Choroid plexus epithelial cell (primary cell): Measurements from ENCODE around the gene PLCH2.

Experiments
- DNase-seq: peaks from one replicate; pipeline ENCODE4 v3.0.0-alpha.2; 2010; ENCODE audit warnings: low read depth
- H3K4me3 ChIP-seq: 2 replicates; pipeline ENCODE4 v1.5.1; 2011; ENCODE audit warnings: low read depth, mild to moderate bottlenecking, control low read depth, low read length, moderate library complexity
- CTCF ChIP-seq: conservative IDR thresholded peaks from 2 replicates; pipeline ENCODE4 v1.5.1; 2011; ENCODE audit warnings: low read depth, mild to moderate bottlenecking, control low read depth, inconsistent platforms, low read length, moderate library complexity

Gene PLCH2

GRCh38 chr1:2433936-2434655, 42.0 kb upstream of the PLCH2 start:
- no peak for TF ChIP-seq CTCF
- no peak overlapping the region for H3K4me3 ChIP-seq
- no peak for DNase-seq

- no peak for TF ChIP-seq CTCF
- no peak for DNase-seq
- H3K4me3 ChIP-seq, result no peak overlapping the region
Observed at GRCh38 chr1:2435091-2435490, 41.0 kb upstream of the PLCH2 start.

DNA sequence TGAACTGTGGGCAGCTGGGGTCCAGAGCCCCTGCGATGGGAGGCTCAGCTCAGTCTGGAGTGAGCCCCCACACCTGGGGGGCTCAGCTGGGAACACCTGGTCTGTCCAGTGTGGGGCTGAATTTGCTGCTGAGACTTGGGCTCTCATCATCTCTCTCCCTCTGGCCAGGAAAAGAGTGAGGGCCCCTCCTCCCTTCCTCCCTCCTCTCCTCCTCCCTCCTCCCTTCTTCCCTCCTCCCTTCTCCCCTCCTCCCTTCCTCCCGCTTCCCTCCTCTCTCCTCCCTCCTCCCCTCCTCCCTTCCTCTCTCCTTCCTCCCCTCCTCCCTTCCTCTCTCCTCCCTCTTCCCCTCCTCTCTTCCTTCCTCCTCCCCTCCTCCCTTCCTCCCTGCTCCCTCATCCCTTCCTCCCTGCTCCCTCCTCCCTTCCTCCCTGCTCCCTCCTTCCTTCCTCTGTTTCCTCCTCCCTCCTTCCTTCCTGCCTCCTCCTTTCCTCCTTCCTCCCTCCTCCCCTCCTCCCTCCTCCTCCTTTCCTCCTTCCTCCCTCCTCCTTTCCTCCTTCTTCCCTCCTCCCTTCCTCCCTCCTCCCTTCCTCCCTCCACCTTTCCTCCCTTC, 40.2 kb upstream of the PLCH2 start:
- no peak overlapping the region for H3K4me3 ChIP-seq
- no peak for TF ChIP-seq CTCF
- DNase-seq, result no peak

DNA sequence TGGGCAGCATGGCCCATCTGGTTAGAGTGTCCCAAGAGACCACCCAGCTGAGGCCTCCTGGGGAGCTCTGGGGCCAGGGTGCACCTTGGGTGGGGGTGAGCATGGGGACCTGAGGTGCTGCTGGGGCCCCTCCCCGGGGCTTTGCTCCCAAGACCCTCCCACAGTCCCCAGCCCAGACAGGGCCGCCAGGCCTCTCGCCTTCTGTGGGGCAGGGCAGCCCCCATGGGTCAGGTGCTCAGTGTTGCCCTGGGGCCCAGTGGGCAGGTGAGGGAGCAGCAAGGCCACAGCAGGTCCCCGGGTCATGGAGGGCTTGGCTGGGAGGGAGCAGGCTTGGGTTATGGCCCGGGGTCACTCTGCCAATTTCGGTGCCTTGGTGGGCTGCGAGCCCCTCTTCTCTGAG, 39.2 kb upstream of the PLCH2 start:
- no peak overlapping the region for H3K4me3 ChIP-seq
- no peak for TF ChIP-seq CTCF
- DNase-seq, result no peak

DNA sequence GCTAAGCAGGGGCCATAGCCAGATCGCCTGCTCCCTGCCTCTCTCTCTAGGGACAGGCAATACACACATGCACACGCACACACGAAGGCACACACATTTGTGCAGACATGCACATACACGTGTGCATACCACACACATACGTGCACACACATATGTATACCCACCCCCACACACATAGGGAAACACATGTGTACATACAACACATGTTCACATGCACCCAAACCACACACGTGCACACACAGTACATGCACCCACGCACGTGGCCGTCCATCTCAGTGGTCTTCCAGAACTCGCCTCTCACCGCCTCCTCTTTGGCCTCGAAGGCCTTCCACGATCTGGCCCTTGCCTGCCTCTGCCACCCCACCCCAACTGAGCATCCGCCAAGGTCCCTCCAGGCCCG, 38.5 kb upstream of the PLCH2 start:
- no peak for DNase-seq
- no peak overlapping the region for H3K4me3 ChIP-seq
- no peak for TF ChIP-seq CTCF

GRCh38 chr1:2438038-2438437, 38.1 kb upstream of the PLCH2 start:
- no peak for TF ChIP-seq CTCF
- no peak overlapping the region for H3K4me3 ChIP-seq
- no peak for DNase-seq

GRCh38 chr1:2438641-2439040, 37.4 kb upstream of the PLCH2 start:
- no peak for TF ChIP-seq CTCF
- DNase-seq, result no peak
- no peak overlapping the region for H3K4me3 ChIP-seq
